ENCODE results near the gene PLD1. TPM values are rescaled to one million over a fixed set of nuclear protein-coding genes. Genes with fewer than 3 reads are reported as not detected.

The PLD1 gene
- total and polyA plus RNA-seq, 10 donors = 3.0 to 75.2 (median 54.0) TPM

DNA sequence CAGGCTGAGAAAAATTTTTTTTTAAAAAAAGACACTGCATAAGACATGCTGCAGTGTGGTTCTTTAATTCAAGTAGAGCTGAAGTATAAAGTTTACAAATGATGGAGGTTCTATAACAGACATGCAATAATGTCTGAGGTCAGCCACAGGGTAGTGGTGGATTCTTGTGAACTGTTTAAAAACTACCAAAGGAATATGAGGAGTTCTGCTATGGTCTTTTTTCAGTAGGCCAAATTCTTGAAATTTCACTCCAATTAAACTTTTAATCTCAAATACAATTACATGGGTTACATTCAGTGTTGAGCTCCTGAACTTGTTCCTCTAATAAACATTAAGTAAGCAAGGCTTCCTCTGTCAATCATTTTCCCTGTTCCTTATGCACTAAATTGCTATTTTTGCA lies 122.7 kb downstream of the PLD1 start:
- DNase-seq = no peak
- intact Hi-C loops (cut with DNase I; ENCODE audit: low total_unique reads) = no loop called here
- Histone ChIP-seq H3K27me3 (replicated peaks in 1 of 7) (no peaks in the 10 kb centered on the region), H3K36me3 (peaks cover 0 to 69% (median 3%) of the 10 kb centered on the region in 6 donors), H3K27ac (peak overlapping the region in 4 of 8 donors; percentile 3 to 24 (median 8)), H3K4me1 (peaks cover 0 to 25% (median 7%) of the 10 kb centered on the region in 6 donors), H3K9me3 (no peaks in the 10 kb centered on the region), H3K4me3 (no peak overlapping the region)
- TF ChIP-seq POLR2AphosphoS5 (IDR thresholded peaks at IDR 0.05) (no peak), POLR2A (IDR thresholded peaks at IDR 0.05) (no peak), CTCF (IDR thresholded peaks at IDR 0.05 in 8 of 11, conservative IDR thresholded peaks at IDR 0.05 in 3 of 11) (no peak)

DNA sequence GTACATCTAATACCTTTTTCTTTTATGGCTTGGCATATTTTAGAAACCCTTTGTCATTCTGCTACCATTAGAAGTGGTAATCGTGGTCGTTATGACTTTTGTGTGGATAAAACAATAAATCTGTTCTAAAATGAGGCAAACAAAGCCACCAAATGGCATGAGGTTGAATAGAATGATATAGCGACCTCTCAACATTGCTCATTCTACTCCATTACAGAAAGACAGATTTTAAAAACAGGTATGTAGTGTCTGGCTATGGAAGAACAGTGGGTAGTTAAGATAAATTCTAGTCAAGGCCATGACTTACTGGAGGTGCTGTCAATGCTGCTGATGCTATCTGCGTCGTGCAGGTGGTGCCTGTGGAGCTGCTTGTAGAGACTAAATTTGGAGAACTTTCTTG lies 123.2 kb downstream of the PLD1 start:
- intact Hi-C loops (cut with DNase I; ENCODE audit: low total_unique reads) = no loop called here
- Histone ChIP-seq H3K4me3 (no peak overlapping the region), H3K27me3 (replicated peaks in 1 of 7) (no peaks in the 10 kb centered on the region), H3K9me3 (no peaks in the 10 kb centered on the region), H3K36me3 (peaks cover 0 to 64% (median 3%) of the 10 kb centered on the region in 6 donors), H3K27ac (peak overlapping the region in 1 of 8 donors; percentile 6), H3K4me1 (peaks cover 0 to 25% (median 7%) of the 10 kb centered on the region in 6 donors)
- no peak for DNase-seq
- 79 to 92% (median 87%) methylated on average over 5 of the region's 5 CpGs for WGBS, 5 donors
- TF ChIP-seq POLR2AphosphoS5 (IDR thresholded peaks at IDR 0.05) (no peak), POLR2A (IDR thresholded peaks at IDR 0.05) (no peak), CTCF (IDR thresholded peaks at IDR 0.05 in 8 of 11, conservative IDR thresholded peaks at IDR 0.05 in 3 of 11) (no peak)

DNA sequence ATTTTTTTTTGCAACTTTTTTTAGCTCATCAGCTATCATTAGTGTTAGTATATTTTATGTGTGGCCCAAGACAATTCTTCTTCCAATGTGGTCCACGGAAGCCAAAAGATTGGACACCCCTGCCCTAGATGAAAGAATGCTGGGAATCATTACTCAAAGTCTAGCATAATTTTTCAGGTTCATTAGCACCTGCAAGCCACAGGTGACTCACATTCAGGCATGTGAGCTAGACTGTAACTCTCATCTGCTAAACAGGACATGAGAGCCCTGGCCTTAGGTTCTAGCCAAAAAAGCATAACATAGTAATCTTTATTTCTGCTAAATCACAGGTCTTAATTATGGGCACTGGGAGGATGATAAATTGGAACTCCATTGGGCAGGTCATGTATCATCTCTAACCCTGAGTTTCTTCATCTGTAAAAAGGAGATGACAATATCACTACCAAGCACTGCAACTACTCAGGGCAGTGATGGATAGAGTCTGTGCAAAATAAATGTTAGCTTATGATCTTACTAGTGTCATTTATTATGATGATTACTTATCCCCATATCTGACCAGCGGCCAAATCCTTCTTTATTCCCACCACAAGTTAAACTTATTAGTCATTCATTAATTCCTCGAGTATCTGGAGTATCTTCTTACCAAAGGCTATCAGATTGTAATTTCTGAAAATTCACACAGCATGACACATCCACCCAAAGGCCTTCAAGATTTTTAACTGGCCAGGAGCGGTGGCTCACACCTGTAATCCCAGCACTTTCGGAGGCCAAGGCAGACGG lies 125.0 kb downstream of the PLD1 start:
- H3K36me3 ChIP-seq = peaks cover 0 to 55% (median 3%) of the 10 kb centered on the region in 6 donors
- intact Hi-C loops (cut with DNase I; ENCODE audit: low total_unique reads) = no loop called here
- H3K27ac ChIP-seq = no peak overlapping the region
- no peaks in the 10 kb centered on the region for H3K9me3 ChIP-seq
- DNase-seq = no peak
- TF ChIP-seq POLR2A (IDR thresholded peaks at IDR 0.05) (no peak), CTCF (IDR thresholded peaks at IDR 0.05 in 8 of 11, conservative IDR thresholded peaks at IDR 0.05 in 3 of 11) (no peak), POLR2AphosphoS5 (IDR thresholded peaks at IDR 0.05) (no peak)
- H3K27me3 ChIP-seq (replicated peaks in 1 of 7) = no peaks in the 10 kb centered on the region
- no peak overlapping the region for H3K4me3 ChIP-seq
- peaks cover 0 to 22% (median 7%) of the 10 kb centered on the region in 6 donors for H3K4me1 ChIP-seq
- WGBS, 5 donors = 87 to 95% (median 93%) methylated on average over 6 of the region's 6 CpGs

DNA sequence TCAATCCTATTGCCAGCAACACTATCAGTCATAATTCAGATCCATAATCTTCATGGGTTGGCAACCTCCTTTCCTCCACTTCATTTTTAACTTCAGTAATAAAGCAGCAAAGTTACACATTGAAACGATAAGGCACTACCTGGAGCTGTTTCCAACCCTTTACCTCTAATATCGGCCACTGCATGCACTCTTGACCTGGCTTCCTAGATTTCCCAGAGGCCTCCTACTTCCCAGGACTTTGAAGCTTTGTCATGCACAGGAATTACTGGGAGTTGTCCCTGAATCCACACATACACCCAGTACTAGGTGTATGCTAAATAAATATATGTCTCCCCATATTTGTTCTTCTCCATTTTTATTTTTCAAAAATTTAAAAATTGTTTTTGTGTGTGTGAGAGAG lies 126.1 kb downstream of the PLD1 start:
- Histone ChIP-seq H3K4me3 (no peak overlapping the region), H3K27ac (no peak overlapping the region), H3K36me3 (peaks cover 0 to 48% (median 3%) of the 10 kb centered on the region in 6 donors), H3K9me3 (no peaks in the 10 kb centered on the region), H3K27me3 (replicated peaks in 1 of 7) (no peaks in the 10 kb centered on the region), H3K4me1 (peaks cover 2 to 22% (median 5%) of the 10 kb centered on the region in 6 donors)
- DNase-seq = no peak
- intact Hi-C loops (cut with DNase I; ENCODE audit: low total_unique reads) = no loop called here
- 86 to 95% (median 90%) methylated on average over 2 of the region's 2 CpGs for WGBS, 5 donors
- no peak for TF ChIP-seq POLR2A (IDR thresholded peaks at IDR 0.05)
- TF ChIP-seq POLR2AphosphoS5 (IDR thresholded peaks at IDR 0.05) = no peak
- TF ChIP-seq CTCF (IDR thresholded peaks at IDR 0.05 in 8 of 11, conservative IDR thresholded peaks at IDR 0.05 in 3 of 11) = no peak
